ENCODE data around the gene RFC1.
"Not testable (repeated sequence)": the region's sequence is repeated elsewhere in the genome, so short reads cannot be mapped to it uniquely, and the experiment has no call there.

RFC1 gene

GRCh38 chr4:39353478-39354253 lies 12.5 kb downstream of the RFC1 start:
- DNase-seq = peak; percentile 54 to 68

GRCh38 chr4:39353149-39353477 lies 13.0 kb downstream of the RFC1 start:
- not testable (repeated sequence) for DNase-seq

GRCh38 chr4:39349326-39349725 lies 16.8 kb downstream of the RFC1 start:
- DNase-seq = no peak

GRCh38 chr4:39348371-39349315 lies 17.5 kb downstream of the RFC1 start:
- DNase-seq = no peak

- DNase-seq = no peak
Measured at GRCh38 chr4:39346856-39347519, 19.2 kb downstream of the RFC1 start.

- no peak for DNase-seq
Measured at GRCh38 chr4:39342731-39343130, 23.4 kb downstream of the RFC1 start.

- no peak for DNase-seq
Measured at GRCh38 chr4:39341075-39341725, 25.0 kb downstream of the RFC1 start.

GRCh38 chr4:39339968-39340367 lies 26.2 kb downstream of the RFC1 start:
- DNase-seq = no peak

- DNase-seq = no peak
Measured at GRCh38 chr4:39337841-39338240, 28.3 kb downstream of the RFC1 start.

- peak; percentile 47 for DNase-seq
Measured at GRCh38 chr4:39335566-39335965, 30.6 kb downstream of the RFC1 start.

GRCh38 chr4:39331191-39331590 lies 35.0 kb downstream of the RFC1 start:
- DNase-seq = no peak

GRCh38 chr4:39330353-39330752 lies 35.8 kb downstream of the RFC1 start:
- no peak for DNase-seq

- no peak for DNase-seq
Measured at GRCh38 chr4:39326468-39326977, 39.6 kb downstream of the RFC1 start.

- no peak for DNase-seq
Measured at GRCh38 chr4:39324897-39325613, 41.1 kb downstream of the RFC1 start.

- no peak for DNase-seq
Measured at GRCh38 chr4:39324446-39324845, 41.7 kb downstream of the RFC1 start.

- no peak for DNase-seq
Measured at GRCh38 chr4:39323821-39324220, 42.3 kb downstream of the RFC1 start.

GRCh38 chr4:39320381-39321115 lies 45.6 kb downstream of the RFC1 start:
- DNase-seq = no peak

- DNase-seq = no peak
Measured at GRCh38 chr4:39319676-39320075, 46.5 kb downstream of the RFC1 start.

GRCh38 chr4:39312816-39313215 lies 53.3 kb downstream of the RFC1 start:
- DNase-seq = no peak

GRCh38 chr4:39308611-39309010 lies 57.6 kb downstream of the RFC1 start:
- no peak for DNase-seq
